ENCODE measurements around the gene MAD1L1.

DNA sequence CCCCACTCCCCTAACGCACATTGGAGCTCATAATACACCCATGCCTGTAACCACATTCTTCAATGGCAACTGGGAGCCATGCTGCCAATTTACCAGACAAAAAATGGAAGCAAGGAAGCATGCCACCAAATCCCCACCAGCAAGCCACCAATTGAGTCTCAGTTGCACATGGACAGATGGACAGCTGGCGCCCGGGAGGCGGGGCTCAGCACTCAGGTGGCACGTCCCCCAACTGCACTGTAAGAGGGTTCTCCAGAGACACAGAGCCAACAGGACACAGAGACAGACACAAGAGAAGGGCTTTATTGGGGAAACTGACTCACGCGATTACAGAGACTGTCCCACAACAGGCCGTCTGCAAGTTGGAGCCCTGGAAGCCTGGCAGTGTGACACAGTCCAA, 2.5 kb downstream of the MAD1L1 start:
- TF ChIP-seq, protein P1, sequence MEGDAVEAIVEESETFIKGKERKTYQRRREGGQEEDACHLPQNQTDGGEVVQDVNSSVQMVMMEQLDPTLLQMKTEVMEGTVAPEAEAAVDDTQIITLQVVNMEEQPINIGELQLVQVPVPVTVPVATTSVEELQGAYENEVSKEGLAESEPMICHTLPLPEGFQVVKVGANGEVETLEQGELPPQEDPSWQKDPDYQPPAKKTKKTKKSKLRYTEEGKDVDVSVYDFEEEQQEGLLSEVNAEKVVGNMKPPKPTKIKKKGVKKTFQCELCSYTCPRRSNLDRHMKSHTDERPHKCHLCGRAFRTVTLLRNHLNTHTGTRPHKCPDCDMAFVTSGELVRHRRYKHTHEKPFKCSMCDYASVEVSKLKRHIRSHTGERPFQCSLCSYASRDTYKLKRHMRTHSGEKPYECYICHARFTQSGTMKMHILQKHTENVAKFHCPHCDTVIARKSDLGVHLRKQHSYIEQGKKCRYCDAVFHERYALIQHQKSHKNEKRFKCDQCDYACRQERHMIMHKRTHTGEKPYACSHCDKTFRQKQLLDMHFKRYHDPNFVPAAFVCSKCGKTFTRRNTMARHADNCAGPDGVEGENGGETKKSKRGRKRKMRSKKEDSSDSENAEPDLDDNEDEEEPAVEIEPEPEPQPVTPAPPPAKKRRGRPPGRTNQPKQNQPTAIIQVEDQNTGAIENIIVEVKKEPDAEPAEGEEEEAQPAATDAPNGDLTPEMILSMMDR (conservative IDR thresholded peaks at IDR 0.05; ENCODE audit: low read length), result no peak
- TF ChIP-seq EZH2phosphoT487 (IDR thresholded peaks at IDR 0.05; ENCODE audit: borderline replicate concordance, low read depth, low read length), result no peak

All from OCI-LY7 (cell line).